Stimulated activated naive CD8-positive, alpha-beta T cell treated with anti-CD3 and anti-CD28 coated beads, Interleukin-15, amount 100 ng/mL, for 72 hours (primary cell): ENCODE measurements around the gene OTUD7B.
"Not testable (repeated sequence)": the region's sequence is repeated elsewhere in the genome, so short reads cannot be mapped to it uniquely, and the experiment has no call there.

Experiments
- ATAC-seq: fragments of 150-1000 bp; cut with Tn5 transposase; 2 replicates; pipeline ENCODE4 v1.10.0; 2021; ENCODE audit warnings: mild to moderate bottlenecking, moderate library complexity
- DNase-seq, 2 donors: peaks; one replicate each; pipeline ENCODE4 v3.0.0; 2021 to 2022
- H3K27ac Mint-ChIP-seq, 2 donors: one replicate each; pipeline ENCODE4 v1.8.0; 2022; ENCODE audit warnings: mild to moderate bottlenecking in 2 of 2, mixed read lengths in 2 of 2, moderate library complexity in 2 of 2
- H3K27me3 Mint-ChIP-seq: one replicate; pipeline ENCODE4 v1.8.0; 2022; ENCODE audit warnings: mixed read lengths
- H3K4me1 Mint-ChIP-seq: one replicate; pipeline ENCODE4 v1.8.0; 2022; ENCODE audit warnings: mild to moderate bottlenecking, mixed read lengths
- H3K4me3 Mint-ChIP-seq, 2 donors: one replicate each; pipeline ENCODE4 v1.8.0; 2022; ENCODE audit warnings: mild to moderate bottlenecking in 2 of 2, mixed read lengths in 2 of 2, moderate library complexity in 1 of 2
- H3K9me3 Mint-ChIP-seq, 2 donors: one replicate each; pipeline ENCODE4 v1.8.0; 2022; ENCODE audit warnings: mixed read lengths in 2 of 2

OTUD7B gene

DNA sequence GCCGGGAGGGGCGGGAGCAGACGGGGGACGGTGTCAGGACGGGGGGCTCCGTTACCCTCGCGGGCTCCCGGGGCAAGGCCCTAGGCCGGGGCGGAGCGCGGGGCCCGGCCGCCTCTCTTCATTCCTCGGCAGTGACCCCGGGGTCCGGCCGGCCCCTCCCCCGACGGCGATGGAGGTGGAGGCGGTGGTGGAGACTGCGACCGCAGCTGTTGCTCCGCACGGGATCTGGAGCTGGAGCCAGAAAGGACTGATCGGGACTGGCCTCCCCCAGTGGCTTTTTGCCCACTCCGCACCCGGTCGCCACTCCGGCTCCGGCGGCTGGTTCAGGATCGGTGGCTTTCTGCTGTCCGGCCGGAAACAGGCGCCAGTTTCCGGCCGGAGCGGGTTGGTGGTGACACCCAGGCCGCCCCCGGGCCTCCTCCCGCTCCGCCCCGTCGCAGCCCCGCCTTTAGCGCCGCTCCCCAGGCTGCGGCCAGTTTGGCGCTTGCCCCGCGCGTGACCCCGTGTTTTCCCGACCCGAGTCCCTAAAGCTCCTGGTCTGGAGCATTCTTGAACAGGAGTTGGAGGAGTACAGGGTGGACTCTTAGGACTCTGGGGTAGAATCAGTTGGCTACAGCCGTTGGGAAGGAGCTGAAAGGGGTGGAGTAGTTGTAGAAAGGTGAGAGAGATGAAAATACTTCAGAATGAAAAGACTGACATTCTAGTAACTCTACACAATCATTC lies at the start of gene OTUD7B:
Gene OTUD7B (minus strand): TSS at position 334 of the 723 bp plus-strand sequence. CDS start 33,216 bp downstream, outside the sequence.
- DNase-seq (peak; percentile 74), ATAC-seq (peak; percentile 87)
- Mint-ChIP-seq H3K27ac (peak within 1 kb of the TSS; percentile 93 to 98), H3K4me1 (peaks cover 38% of the 10 kb centered on the region), H3K4me3 (peak within 1 kb of the TSS; percentile 89 to 100), H3K9me3 (no peaks in the 10 kb centered on the region), H3K27me3 (no peaks in the 10 kb centered on the region)

DNA sequence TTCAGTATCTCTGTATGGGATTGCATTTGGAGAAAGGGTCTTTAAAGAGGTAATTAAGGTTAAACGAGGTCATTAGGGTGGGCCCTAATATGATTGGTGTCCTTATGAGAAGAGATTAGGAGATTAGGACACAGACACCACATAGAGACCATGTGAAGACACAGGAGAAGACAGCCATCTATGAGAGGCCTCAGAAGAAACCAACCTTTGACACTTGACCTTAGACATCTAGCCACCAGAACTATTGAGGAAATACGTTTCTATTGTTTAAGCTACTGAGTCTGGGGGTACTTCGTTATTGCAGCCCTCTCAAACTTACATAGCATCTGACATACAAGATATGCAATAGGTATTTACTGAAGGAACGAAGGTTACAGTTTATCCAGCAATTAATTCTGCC lies 49.7 kb upstream of the OTUD7B start:
- no peaks in the 10 kb centered on the region for H3K9me3 Mint-ChIP-seq
- no peaks in the 10 kb centered on the region for H3K4me1 Mint-ChIP-seq
- ATAC-seq = no peak
- no peak for DNase-seq
- H3K27me3 Mint-ChIP-seq = no peaks in the 10 kb centered on the region
- H3K4me3 Mint-ChIP-seq = no peak overlapping the region
- no peak overlapping the region for H3K27ac Mint-ChIP-seq

DNA sequence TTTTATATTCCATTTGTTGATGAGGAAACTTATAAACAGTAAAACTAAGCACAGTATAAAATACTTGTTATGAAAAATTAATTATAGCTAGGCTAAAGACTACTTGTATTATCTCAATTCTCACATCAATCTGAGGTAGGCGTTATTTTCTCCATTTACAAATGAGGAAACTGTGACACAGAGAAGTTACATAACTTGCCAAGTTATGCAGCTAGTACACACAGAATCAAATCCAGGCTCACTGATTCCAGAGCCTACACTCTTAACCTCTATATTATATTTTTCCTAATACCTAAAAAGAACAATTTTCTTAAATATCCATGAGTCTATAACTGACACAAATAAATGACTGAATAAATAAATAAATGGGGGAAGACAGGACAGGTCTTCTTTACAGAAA lies 45.9 kb upstream of the OTUD7B start:
- H3K9me3 Mint-ChIP-seq = no peaks in the 10 kb centered on the region
- no peaks in the 10 kb centered on the region for H3K4me1 Mint-ChIP-seq
- DNase-seq (no peak), ATAC-seq (no peak)
- H3K27me3 Mint-ChIP-seq = no peaks in the 10 kb centered on the region
- no peak overlapping the region for H3K27ac Mint-ChIP-seq
- H3K4me3 Mint-ChIP-seq = no peak overlapping the region

DNA sequence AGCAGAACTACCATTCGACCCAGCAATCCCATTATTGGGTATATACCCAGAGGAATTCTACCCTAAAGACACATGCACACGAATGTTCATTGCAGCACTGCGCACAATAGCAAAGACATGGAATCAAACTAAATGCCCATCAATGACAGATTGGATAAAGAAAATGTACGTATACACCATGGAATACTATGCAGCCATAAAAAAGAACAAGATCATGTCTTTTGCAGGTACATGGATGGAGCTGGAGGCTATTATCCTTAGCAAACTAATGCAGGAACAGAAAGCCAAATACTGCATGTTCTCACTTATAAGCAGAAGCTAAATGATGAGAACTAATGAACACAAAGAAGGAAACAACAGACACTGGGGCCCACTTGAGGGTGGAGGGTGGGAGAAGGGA lies 45.0 kb upstream of the OTUD7B start:
- not testable (repeated sequence) for ATAC-seq, H3K9me3 Mint-ChIP-seq

DNA sequence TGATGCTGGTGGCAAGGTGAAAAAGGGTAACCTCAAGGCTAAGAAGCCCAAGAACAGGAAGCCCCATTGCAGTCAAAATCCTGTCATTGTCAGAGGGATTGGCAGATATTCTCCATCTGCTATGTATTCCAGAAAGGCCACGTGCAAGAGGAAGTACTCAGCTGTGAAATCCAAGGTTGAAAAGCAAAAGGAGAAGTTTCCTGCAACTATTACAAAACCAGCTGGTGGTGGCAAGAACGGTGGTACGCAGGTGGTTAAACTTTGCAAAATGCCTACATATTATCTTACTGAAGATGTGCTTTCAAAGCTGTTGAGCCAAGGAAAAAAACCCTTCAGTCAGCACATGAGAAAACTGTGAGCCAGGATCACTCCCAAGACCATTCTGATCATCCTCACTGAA lies 43.4 kb upstream of the OTUD7B start:
- ATAC-seq (no peak), DNase-seq (no peak)
- Mint-ChIP-seq H3K4me3 (no peak overlapping the region), H3K27me3 (no peaks in the 10 kb centered on the region), H3K27ac (no peak overlapping the region), H3K9me3 (no peaks in the 10 kb centered on the region), H3K4me1 (no peaks in the 10 kb centered on the region)

More for the DNA sequence above, 45.0 kb upstream of the OTUD7B start:
- not testable (repeated sequence) for H3K4me1 Mint-ChIP-seq, H3K4me3 Mint-ChIP-seq, DNase-seq, H3K27ac Mint-ChIP-seq, H3K27me3 Mint-ChIP-seq

DNA sequence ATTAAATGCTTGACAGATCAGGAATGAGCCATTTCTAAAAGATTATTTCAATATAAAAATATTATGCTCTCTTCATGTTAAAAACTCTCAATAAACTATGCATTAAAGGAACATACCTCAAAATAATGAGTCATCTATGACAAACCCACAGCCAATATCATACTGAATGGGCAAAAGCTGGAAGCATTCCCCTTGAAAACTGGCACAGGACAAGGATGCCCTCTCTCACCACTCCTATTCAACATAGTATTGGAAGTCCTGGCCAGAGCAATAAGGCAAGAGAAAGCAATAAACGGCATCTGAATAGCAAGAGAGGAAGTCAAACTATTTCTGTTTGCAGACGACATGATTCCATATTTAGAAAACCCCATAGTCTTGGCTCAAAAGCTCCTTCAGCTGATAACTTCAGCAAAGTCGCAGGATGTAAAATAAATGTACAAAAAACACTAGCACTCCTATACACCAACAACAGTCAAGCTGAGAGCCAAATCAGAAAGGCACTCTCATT lies 41.4 kb upstream of the OTUD7B start:
- not testable (repeated sequence) for H3K4me1 Mint-ChIP-seq, H3K9me3 Mint-ChIP-seq, ATAC-seq, H3K27me3 Mint-ChIP-seq, H3K4me3 Mint-ChIP-seq, H3K27ac Mint-ChIP-seq, DNase-seq

DNA sequence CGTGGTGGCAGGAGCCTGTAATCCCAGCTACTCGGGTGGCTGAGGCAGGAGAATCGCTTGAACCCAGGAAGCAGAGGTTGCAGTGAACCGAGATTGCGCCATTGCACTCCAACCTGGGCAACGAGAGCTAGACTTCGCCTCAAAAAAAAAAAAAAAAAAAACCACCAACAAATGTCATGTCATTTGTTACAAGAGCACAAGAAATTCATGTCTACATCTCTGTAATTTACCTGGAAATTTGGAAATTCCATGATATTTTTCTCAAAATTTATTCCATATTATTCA lies 40.5 kb upstream of the OTUD7B start:
- no peaks in the 10 kb centered on the region for H3K27me3 Mint-ChIP-seq
- H3K27ac Mint-ChIP-seq = no peak overlapping the region
- no peak for ATAC-seq
- no peaks in the 10 kb centered on the region for H3K4me1 Mint-ChIP-seq
- no peaks in the 10 kb centered on the region for H3K9me3 Mint-ChIP-seq
- H3K4me3 Mint-ChIP-seq = no peak overlapping the region
- no peak for DNase-seq

DNA sequence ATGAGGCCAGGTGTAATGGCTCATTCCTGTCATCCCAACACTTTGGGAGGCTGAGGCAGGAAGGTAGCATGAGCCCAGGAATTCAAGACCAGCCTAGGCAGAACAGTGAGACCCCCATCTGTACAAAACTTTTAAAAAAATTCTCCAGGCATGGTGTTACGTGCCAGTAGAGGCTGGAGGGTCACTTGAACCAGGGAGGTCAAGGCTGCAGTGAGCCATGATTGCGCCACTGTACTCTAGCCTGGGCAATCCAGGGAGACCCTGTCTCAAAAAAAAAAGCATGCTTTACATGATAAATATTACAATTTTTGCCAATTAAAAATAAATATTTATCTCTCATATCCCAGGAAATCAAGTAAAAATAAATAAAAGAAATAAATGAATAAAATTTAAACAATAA lies 39.4 kb upstream of the OTUD7B start:
- no peak overlapping the region for H3K4me3 Mint-ChIP-seq
- ATAC-seq (no peak), DNase-seq (no peak)
- H3K27ac Mint-ChIP-seq = no peak overlapping the region
- no peaks in the 10 kb centered on the region for H3K4me1 Mint-ChIP-seq
- H3K9me3 Mint-ChIP-seq = no peaks in the 10 kb centered on the region
- H3K27me3 Mint-ChIP-seq = no peaks in the 10 kb centered on the region

DNA sequence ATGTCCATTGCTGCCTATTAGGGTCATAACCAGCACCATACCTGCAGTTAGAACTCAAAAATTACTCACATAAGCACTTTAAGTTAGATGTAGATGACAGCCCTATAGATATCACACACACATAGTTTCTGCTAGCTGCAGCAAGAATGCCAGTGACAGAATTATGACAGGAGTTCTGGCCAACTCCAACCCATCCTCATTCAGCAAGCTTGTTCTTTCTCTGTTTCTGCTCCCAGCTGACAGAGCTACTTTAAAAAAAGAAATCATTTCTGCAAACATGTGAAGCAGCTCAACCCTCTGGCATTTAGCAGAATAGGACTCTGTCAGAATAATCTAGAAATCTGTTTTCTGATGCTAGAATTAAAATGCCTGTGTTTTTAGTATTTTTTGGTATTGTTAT lies 23.8 kb upstream of the OTUD7B start:
- no peaks in the 10 kb centered on the region for H3K27me3 Mint-ChIP-seq
- no peak overlapping the region for H3K4me3 Mint-ChIP-seq

DNA sequence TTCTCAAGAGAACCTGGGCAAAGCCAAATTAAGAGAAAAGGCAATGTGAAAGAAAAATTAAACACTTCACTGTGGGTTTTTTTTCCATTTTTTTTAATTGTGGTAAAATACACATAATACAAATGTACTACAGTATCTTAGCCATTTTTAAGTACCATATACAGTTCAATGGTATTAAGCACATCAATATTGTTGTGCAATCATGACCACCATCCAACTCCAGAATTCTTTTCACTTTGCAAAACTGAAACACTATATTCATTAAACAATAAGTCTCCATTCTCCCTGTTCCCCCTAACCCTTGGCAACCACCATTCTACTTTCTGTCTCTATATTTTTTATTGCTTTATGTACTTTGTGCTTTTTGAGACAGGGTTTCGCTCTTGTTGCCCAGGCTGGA lies 17.8 kb upstream of the OTUD7B start:
- Mint-ChIP-seq H3K9me3 (no peaks in the 10 kb centered on the region), H3K27me3 (no peaks in the 10 kb centered on the region), H3K4me3 (no peak overlapping the region), H3K4me1 (no peaks in the 10 kb centered on the region), H3K27ac (no peak overlapping the region)
- DNase-seq (no peak), ATAC-seq (no peak)

More for the DNA sequence above, 23.8 kb upstream of the OTUD7B start:
- Mint-ChIP-seq H3K4me1 (no peaks in the 10 kb centered on the region), H3K27ac (no peak overlapping the region), H3K9me3 (no peaks in the 10 kb centered on the region)
- ATAC-seq (no peak), DNase-seq (no peak)

DNA sequence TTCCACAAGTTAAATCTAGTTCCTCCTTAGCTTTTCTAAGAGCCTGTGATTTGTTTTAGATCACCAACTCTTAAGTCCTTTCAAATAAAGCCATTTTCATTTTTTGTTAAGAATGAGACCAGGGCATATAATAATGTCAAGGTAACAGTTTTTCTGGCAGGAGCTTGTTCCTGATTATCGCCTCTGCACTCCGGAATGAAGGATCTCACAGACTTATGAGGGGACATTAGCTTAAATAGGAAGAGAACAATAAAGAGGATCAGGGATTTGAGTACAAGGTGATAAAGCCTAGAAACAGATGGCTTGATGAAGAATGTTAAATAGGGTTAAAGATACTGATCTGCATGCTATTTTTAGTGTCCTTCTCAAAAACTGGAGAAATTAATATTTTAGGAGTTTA lies 13.6 kb upstream of the OTUD7B start:
- H3K27ac Mint-ChIP-seq = no peak overlapping the region
- DNase-seq = no peak
- ATAC-seq = no peak
- peaks cover 7% of the 10 kb centered on the region for H3K27me3 Mint-ChIP-seq
- no peaks in the 10 kb centered on the region for H3K4me1 Mint-ChIP-seq
- no peak overlapping the region for H3K4me3 Mint-ChIP-seq
- H3K9me3 Mint-ChIP-seq = no peaks in the 10 kb centered on the region

DNA sequence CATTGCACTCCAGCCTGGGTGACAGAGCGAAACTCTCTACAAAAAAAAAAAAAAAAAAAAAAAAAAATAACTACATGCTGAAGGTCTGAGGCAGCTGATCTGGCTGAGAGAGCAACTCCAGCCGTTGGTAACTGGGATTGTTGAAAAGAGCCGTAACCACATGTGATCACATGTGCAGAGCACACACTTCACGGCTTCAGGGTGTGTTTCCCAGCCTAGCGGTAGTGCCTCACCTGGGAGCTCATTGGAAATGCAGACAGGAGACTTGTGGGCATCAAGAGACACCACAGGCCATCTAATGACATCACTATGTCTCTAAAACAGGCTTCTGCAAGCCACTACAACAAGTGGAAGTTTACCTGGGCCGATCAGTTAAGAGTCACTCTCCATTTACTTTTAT lies 11.8 kb upstream of the OTUD7B start:
- no peak for ATAC-seq
- Mint-ChIP-seq H3K27ac (no peak overlapping the region), H3K4me1 (no peaks in the 10 kb centered on the region), H3K9me3 (no peaks in the 10 kb centered on the region), H3K4me3 (no peak overlapping the region), H3K27me3 (peaks cover 7% of the 10 kb centered on the region)
- no peak for DNase-seq

DNA sequence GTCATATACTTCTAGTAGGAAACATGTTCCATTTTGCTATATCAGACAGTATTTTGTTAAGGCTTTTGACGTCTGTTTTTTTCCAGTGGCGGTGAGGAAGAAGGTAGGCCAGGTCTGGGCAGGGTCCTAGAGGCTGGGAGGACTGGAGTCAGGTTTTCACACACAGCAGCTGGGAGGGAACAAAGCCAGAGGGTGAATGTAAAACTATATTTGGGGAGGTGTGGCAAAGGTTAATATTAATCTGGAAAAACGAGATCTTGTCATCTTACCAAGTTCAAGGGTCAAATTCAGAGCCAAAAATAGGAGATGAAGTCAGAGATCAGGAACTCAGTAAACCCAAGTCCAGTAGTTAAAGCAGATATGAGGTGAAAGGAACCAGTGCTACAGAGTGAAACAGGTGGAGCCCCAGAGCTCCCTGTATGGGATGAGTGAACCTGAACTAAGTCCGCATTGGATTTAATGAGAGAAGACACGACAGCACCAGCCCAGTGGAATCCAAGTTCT lies 10.7 kb upstream of the OTUD7B start:
- H3K4me3 Mint-ChIP-seq = no peak overlapping the region
- H3K4me1 Mint-ChIP-seq = no peaks in the 10 kb centered on the region
- ATAC-seq (no peak), DNase-seq (no peak)
- H3K27me3 Mint-ChIP-seq = peaks cover 7% of the 10 kb centered on the region
- H3K27ac Mint-ChIP-seq = no peak overlapping the region
- no peaks in the 10 kb centered on the region for H3K9me3 Mint-ChIP-seq

DNA sequence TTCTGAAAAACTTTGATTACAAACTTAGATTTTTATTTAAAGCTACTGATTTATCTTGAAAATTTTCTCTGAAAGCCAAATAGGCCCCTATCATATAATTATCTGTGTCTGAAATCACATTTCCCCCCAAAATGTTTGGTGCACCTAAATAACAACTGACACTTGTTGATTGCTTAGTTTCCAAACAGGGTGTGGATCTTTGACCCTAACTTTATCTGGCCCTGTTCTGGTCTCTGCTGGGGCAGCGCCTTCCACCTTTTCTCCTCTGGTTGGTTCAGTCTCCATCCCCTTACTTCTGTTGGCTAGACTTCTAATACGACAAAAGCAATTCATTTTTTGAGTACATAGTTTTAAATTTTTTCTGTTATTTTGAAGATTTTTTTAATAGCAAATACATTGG lies 10.2 kb upstream of the OTUD7B start:
- peaks cover 7% of the 10 kb centered on the region for H3K27me3 Mint-ChIP-seq
- no peak for ATAC-seq
- H3K9me3 Mint-ChIP-seq = no peaks in the 10 kb centered on the region
- no peak overlapping the region for H3K27ac Mint-ChIP-seq
- no peak overlapping the region for H3K4me3 Mint-ChIP-seq
- no peaks in the 10 kb centered on the region for H3K4me1 Mint-ChIP-seq
- no peak for DNase-seq

DNA sequence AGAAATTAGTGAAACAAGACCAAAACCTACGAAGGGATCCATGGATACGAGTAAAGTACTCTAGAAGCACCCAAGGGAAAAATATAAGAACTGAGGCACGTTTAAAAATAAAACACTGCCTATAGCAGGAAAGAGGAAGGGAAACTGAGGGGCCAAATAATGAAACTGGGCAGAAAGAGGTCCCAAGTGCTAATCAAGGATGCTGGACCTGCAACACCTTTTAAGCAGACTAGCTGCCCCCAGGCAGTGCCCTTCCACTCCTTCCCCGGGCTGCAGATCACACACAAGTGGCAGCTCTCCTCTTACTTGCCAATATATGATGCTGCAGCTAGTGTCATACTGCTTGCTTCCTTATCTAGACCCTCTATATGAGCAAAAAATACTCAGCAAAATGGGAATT lies 7.6 kb upstream of the OTUD7B start:
- H3K4me1 Mint-ChIP-seq = no peaks in the 10 kb centered on the region
- no peaks in the 10 kb centered on the region for H3K9me3 Mint-ChIP-seq
- DNase-seq = no peak
- H3K4me3 Mint-ChIP-seq = no peak overlapping the region
- H3K27me3 Mint-ChIP-seq = peaks cover 7% of the 10 kb centered on the region
- no peak overlapping the region for H3K27ac Mint-ChIP-seq
- no peak for ATAC-seq

DNA sequence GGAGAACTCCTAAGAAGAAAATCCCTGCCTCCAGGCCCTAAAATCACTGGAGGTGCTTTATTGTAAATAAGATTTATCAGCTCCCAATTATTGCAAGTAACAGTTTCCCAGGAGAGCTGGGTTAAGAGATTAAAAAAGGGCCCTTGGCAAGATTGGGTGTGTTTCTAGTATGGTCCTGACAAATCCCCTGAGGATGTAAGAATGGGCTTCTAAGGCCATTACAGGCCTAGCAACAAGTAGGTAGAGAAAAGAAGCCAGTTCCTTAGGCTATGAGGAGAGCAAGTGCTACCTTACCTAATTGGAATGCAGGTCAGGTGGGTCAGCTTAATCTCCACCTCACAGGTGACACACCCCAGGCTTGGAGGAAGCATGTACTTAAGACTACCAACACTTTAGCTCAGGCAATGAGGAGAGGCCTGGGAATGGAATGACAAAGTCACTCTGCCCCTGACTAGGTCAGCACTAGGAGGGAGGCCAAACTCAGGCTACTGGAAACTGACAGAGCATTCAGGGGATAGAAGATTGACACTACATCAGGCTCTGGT lies 6.8 kb upstream of the OTUD7B start:
- no peaks in the 10 kb centered on the region for H3K4me1 Mint-ChIP-seq
- H3K4me3 Mint-ChIP-seq = no peak overlapping the region
- peaks cover 2% of the 10 kb centered on the region for H3K27me3 Mint-ChIP-seq
- ATAC-seq = no peak
- no peak for DNase-seq
- no peaks in the 10 kb centered on the region for H3K9me3 Mint-ChIP-seq
- H3K27ac Mint-ChIP-seq = no peak overlapping the region

DNA sequence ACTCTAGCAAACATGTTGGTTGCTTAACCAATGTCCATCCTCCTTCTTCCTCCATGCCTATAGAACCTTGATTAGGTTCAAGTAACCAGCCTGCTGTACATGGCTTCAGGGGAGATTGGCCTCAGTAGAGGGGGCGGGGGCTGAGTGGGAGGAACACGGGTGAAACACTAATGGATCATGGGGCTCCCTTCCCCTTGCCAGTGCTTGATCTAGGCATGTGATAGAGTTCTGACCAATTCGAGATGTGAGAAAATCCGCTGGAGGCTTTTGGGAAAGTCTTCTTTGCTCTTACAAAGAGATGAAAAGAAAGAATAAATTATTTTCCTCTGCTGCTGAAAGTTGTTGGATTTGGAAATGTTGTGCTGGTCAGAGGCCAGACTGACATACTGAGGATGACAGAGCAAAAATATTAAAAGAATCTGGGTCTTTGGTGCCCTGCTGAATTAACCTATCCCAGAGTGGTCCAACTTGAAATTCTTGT lies 5.2 kb upstream of the OTUD7B start:
- DNase-seq = no peak
- H3K9me3 Mint-ChIP-seq = no peaks in the 10 kb centered on the region
- no peak for ATAC-seq
- no peak overlapping the region for H3K27ac Mint-ChIP-seq
- no peak overlapping the region for H3K4me3 Mint-ChIP-seq
- peaks cover 5% of the 10 kb centered on the region for H3K4me1 Mint-ChIP-seq
- no peaks in the 10 kb centered on the region for H3K27me3 Mint-ChIP-seq
